ENCODE results near the gene ZSCAN1. TPM values are rescaled to one million over a fixed set of nuclear protein-coding genes. Genes with fewer than 3 reads are reported as not detected.

Gene ZSCAN1
- total RNA-seq, 2 donors from 2014 or later: 2.2 to 5.2 TPM

DNA sequence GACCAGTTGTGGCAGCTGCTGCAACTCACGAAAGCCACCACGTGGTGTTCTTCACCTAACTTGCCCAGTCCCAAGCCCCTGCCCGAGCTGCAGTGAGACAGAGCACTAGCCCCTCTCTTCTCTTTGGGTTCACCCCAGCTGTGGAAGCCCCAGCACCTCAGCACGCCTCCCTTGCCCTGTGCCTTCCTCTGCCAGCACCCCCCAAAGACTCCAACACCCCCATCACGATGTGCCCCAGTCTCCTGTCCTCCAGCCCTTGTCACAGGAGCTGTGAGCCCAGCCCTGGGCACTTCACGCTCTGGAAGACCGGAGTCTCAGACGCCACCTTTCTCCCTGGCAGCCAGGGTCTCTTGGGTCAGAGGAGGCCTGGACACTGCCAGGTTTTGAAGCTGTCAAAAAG is 23.0 kb downstream of the ZSCAN1 start:
- WGBS: 96% methylated on average over 8 of the region's 8 CpGs
- TF ChIP-seq POLR2A (IDR thresholded peaks at IDR 0.05) (no peak), POLR2AphosphoS5 (IDR thresholded peaks at IDR 0.05) (no peak)
- TF ChIP-seq, protein P1, sequence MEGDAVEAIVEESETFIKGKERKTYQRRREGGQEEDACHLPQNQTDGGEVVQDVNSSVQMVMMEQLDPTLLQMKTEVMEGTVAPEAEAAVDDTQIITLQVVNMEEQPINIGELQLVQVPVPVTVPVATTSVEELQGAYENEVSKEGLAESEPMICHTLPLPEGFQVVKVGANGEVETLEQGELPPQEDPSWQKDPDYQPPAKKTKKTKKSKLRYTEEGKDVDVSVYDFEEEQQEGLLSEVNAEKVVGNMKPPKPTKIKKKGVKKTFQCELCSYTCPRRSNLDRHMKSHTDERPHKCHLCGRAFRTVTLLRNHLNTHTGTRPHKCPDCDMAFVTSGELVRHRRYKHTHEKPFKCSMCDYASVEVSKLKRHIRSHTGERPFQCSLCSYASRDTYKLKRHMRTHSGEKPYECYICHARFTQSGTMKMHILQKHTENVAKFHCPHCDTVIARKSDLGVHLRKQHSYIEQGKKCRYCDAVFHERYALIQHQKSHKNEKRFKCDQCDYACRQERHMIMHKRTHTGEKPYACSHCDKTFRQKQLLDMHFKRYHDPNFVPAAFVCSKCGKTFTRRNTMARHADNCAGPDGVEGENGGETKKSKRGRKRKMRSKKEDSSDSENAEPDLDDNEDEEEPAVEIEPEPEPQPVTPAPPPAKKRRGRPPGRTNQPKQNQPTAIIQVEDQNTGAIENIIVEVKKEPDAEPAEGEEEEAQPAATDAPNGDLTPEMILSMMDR (IDR thresholded peaks at IDR 0.05): no peak
- no peaks in the 10 kb centered on the region for H3K27me3 ChIP-seq (replicated peaks; ENCODE audit: insufficient read depth)
- intact Hi-C loops (cut with DNase I): no loop called here
- no peak overlapping the region for H3K4me3 ChIP-seq
- H3K4me1 ChIP-seq (replicated peaks): no peaks in the 10 kb centered on the region
- H3K36me3 ChIP-seq: no peaks in the 10 kb centered on the region
- no peaks in the 10 kb centered on the region for H3K9me3 ChIP-seq
- DNase-seq (ENCODE audit: low spot score): no peak
- H3K27ac ChIP-seq: no peak overlapping the region

DNA sequence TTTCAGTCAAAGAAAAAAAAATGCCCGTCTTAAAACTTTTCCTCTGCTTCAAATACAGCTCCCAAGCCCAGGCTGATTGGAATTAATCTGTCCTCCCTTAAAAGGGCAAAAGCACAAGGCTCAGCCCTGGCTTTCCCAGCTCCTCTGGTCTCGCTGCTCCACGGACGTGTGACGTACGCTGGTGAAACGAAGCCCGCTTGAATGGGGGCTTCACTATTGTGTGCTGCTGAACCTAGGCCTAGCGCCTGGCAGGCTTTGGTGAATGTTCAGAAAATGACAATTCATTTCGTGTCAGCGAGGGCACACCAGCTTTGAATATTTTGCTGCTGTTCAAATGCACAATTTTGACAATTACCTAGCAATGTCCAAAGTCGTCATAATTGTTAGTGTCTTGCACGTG is 24.6 kb downstream of the ZSCAN1 start:
- H3K27me3 ChIP-seq (replicated peaks; ENCODE audit: insufficient read depth): no peaks in the 10 kb centered on the region
- peaks cover 0 to 7% of the 10 kb centered on the region in 2 donors for H3K36me3 ChIP-seq
- intact Hi-C loops (cut with DNase I): no loop called here
- no peaks in the 10 kb centered on the region for H3K9me3 ChIP-seq
- no peak for DNase-seq (ENCODE audit: low spot score)
- TF ChIP-seq, protein P1 (IDR thresholded peaks at IDR 0.05): no peak
- TF ChIP-seq POLR2AphosphoS5 (IDR thresholded peaks at IDR 0.05) (no peak), POLR2A (IDR thresholded peaks at IDR 0.05) (no peak)
- peak overlapping the region; percentile 86 to 90 for H3K27ac ChIP-seq
- H3K4me1 ChIP-seq (replicated peaks): no peaks in the 10 kb centered on the region
- 84% methylated on average over 13 of the region's 13 CpGs for WGBS
- H3K4me3 ChIP-seq: peak overlapping the region; percentile 60 to 73

DNA sequence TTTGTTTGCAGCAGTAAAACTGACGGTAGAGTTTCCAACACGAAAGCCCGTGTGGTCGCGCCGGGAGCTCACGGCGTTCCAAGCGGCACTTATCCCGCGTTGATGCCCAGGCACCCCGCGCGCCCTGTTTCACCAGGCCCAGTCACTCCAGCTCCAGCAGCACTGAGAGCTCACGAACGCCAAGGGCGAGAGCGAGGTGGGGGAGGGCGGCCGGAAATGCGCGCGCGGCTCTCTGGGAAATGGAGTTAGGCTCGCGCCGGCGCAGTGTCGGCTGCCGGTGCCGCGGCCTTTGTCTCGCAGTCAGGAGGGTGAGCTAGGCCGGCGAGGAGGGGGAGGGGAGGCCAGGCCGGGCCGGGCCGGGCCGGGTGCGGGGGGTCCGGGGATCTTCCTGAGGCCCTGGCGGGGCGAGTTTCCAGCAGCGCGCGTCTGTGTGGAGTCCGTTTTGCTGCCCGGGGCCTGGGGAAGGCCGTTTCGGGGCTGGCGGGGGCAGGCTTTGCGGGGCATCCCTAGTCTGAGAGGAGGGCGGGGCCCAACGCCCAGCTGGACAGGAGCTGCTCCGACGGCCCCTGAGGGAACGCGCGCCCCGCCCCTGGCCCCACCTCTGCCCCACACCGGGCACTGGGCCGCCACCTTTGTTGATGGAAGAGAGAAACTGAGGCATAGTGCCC is 25.3 kb downstream of the ZSCAN1 start, which contains the start of gene ZNF135:
TSS of gene ZNF135 (plus strand) at position 280 of the 668 bp plus-strand sequence. CDS start 721 bp downstream, outside the sequence.
- peak; percentile 80 for DNase-seq (ENCODE audit: low spot score)
- under 1% methylated on average over 57 of the region's 62 CpGs for WGBS
- Histone ChIP-seq H3K27me3 (replicated peaks; ENCODE audit: insufficient read depth) (no peaks in the 10 kb centered on the region), H3K4me1 (replicated peaks) (no peaks in the 10 kb centered on the region), H3K36me3 (peaks cover 0 to 7% of the 10 kb centered on the region in 2 donors), H3K4me3 (peak within 1 kb of the TSS; percentile 60 to 73), H3K27ac (peak within 1 kb of the TSS; percentile 86 to 90), H3K9me3 (no peaks in the 10 kb centered on the region)
- intact Hi-C loops (cut with DNase I): no loop called here
- peak; percentile 92 for TF ChIP-seq POLR2AphosphoS5 (IDR thresholded peaks at IDR 0.05)
- peak; percentile 47 for TF ChIP-seq POLR2A (IDR thresholded peaks at IDR 0.05)
- TF ChIP-seq, protein P1 (IDR thresholded peaks at IDR 0.05): peak in 1 of 4 experiments; percentile 23

DNA sequence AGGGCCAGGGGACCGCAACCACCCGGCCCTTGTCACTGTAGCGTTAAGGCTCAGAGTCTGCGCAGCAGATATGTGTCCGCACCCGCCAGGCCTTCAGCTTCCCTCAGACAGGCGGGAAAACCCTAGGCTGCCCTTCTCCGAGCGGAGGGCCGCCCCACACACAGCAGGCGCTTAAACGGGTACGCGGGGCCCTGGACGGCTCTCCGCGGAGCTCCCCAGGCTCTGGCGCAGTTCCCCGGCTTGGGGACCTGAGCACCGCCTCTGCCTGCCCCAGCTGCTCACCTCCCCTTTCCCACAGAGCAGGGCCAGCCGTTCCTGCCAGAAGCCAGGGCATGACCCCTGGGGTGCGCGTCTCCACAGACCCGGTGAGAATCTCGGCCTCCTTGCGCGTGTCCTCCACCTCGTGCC is 25.9 kb downstream of the ZSCAN1 start:
- intact Hi-C loops (cut with DNase I): no loop called here
- Histone ChIP-seq H3K9me3 (no peaks in the 10 kb centered on the region), H3K4me1 (replicated peaks) (no peaks in the 10 kb centered on the region), H3K27me3 (replicated peaks; ENCODE audit: insufficient read depth) (no peaks in the 10 kb centered on the region), H3K27ac (peak overlapping the region; percentile 86 to 90), H3K4me3 (peak overlapping the region; percentile 60 to 73), H3K36me3 (peaks cover 0 to 7% of the 10 kb centered on the region in 2 donors)
- no peak for DNase-seq (ENCODE audit: low spot score)
- no peak for TF ChIP-seq POLR2A (IDR thresholded peaks at IDR 0.05)
- TF ChIP-seq, protein P1 (IDR thresholded peaks at IDR 0.05): no peak
- TF ChIP-seq POLR2AphosphoS5 (IDR thresholded peaks at IDR 0.05): no peak
- 13% methylated on average over 18 of the region's 28 CpGs for WGBS

DNA sequence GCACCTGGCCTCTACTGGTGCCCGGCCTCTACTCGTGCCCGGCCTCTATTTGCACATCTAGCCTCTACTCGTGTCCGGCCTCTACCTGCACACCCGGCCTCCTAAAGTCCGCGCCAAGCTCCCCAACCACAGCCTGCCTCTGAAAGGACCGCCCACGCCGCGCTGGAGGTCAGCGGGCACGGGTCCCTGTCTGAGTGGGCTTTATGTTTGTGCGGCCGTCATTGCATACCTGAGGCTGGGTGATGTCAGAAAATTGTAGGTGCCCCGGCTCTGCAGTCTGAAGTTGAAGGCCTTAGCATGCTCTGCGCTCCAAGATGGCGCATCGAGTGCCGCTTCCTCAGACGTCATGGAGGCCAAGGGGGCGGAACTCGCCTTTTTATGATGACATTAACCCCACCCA is 26.4 kb downstream of the ZSCAN1 start:
- 85% methylated on average over 24 of the region's 24 CpGs for WGBS
- no peak overlapping the region for H3K27ac ChIP-seq
- TF ChIP-seq POLR2AphosphoS5 (IDR thresholded peaks at IDR 0.05) (no peak), POLR2A (IDR thresholded peaks at IDR 0.05) (no peak)
- TF ChIP-seq, protein P1 (IDR thresholded peaks at IDR 0.05): no peak
- peaks cover 0 to 7% of the 10 kb centered on the region in 2 donors for H3K36me3 ChIP-seq
- H3K9me3 ChIP-seq: no peaks in the 10 kb centered on the region
- intact Hi-C loops (cut with DNase I): no loop called here
- H3K4me1 ChIP-seq (replicated peaks): no peaks in the 10 kb centered on the region
- peak overlapping the region in 1 of 2 donors; percentile 73 for H3K4me3 ChIP-seq
- no peak for DNase-seq (ENCODE audit: low spot score)
- no peaks in the 10 kb centered on the region for H3K27me3 ChIP-seq (replicated peaks; ENCODE audit: insufficient read depth)
